GM18498 (cell line): Measurements from ENCODE around the gene PRKG1.
"Not testable (repeated sequence)": the region's sequence is repeated elsewhere in the genome, so short reads cannot be mapped to it uniquely, and the experiment has no call there.

Experiments
- ATAC-seq: cut with Tn5 transposase; IDR thresholded peaks from one replicate; pipeline ENCODE4 v1.9.1; 2021; ENCODE audit warnings: mild to moderate bottlenecking, moderate library complexity; ENCODE audit not compliant: unreplicated experiment

The PRKG1 gene

GRCh38 chr10:51260376-51260775 lies 186.1 kb downstream of the PRKG1 start:
- no peak for ATAC-seq

- no peak for ATAC-seq
Observed at GRCh38 chr10:51266496-51266895, 192.2 kb downstream of the PRKG1 start.

- not testable (repeated sequence) for ATAC-seq
Observed at GRCh38 chr10:51267980-51268570, 193.8 kb downstream of the PRKG1 start.

GRCh38 chr10:51269821-51270220 lies 195.5 kb downstream of the PRKG1 start:
- ATAC-seq = peak; percentile 41

GRCh38 chr10:51270936-51271530 lies 196.7 kb downstream of the PRKG1 start:
- ATAC-seq = no peak

GRCh38 chr10:51272099-51272498 lies 197.8 kb downstream of the PRKG1 start:
- not testable (repeated sequence) for ATAC-seq

- no peak for ATAC-seq
Observed at GRCh38 chr10:51272555-51272954, 198.3 kb downstream of the PRKG1 start.

GRCh38 chr10:51273574-51273973 lies 199.3 kb downstream of the PRKG1 start:
- no peak for ATAC-seq

- ATAC-seq = not testable (repeated sequence)
Observed at GRCh38 chr10:51276097-51276496, 201.8 kb downstream of the PRKG1 start.

- ATAC-seq = not testable (repeated sequence)
Observed at GRCh38 chr10:51281387-51281786, 207.1 kb downstream of the PRKG1 start.

GRCh38 chr10:51285601-51286000 lies 211.3 kb downstream of the PRKG1 start:
- ATAC-seq = no peak

- ATAC-seq = no peak
Observed at GRCh38 chr10:51288511-51288910, 214.2 kb downstream of the PRKG1 start.

GRCh38 chr10:51289519-51289918 lies 215.2 kb downstream of the PRKG1 start:
- ATAC-seq = no peak

- ATAC-seq = no peak
Observed at GRCh38 chr10:51291961-51292360, 217.7 kb downstream of the PRKG1 start.

- ATAC-seq = no peak
Observed at GRCh38 chr10:51297438-51297837, 223.2 kb downstream of the PRKG1 start.

- ATAC-seq = no peak
Observed at GRCh38 chr10:51300617-51301304, 226.5 kb downstream of the PRKG1 start.

GRCh38 chr10:51301644-51302043 lies 227.4 kb downstream of the PRKG1 start:
- ATAC-seq = no peak

GRCh38 chr10:51302316-51302715 lies 228.0 kb downstream of the PRKG1 start:
- ATAC-seq = no peak

- no peak for ATAC-seq
Observed at GRCh38 chr10:51308116-51308515, 233.8 kb downstream of the PRKG1 start.

GRCh38 chr10:51311228-51311627 lies 236.9 kb downstream of the PRKG1 start:
- ATAC-seq = no peak

- ATAC-seq = no peak
Observed at GRCh38 chr10:51312817-51313216, 238.5 kb downstream of the PRKG1 start.

- no peak for ATAC-seq
Observed at GRCh38 chr10:51313251-51313650, 239.0 kb downstream of the PRKG1 start.
